H1 (cell line): ENCODE results near the gene CHSY3.

Experiments used
- CBX5 ChIP-seq: fragments of 300-800, 300-1000 bp; sonication (generic); IDR thresholded peaks from 2 replicates; pipeline ENCODE4 v1.7.1; 2016; ENCODE audit warnings: antibody characterized with exemption, low read length, low read depth
- CHD2 ChIP-seq: IDR thresholded peaks from 2 replicates; pipeline ENCODE4 v1.6.1; 2012; ENCODE audit warnings: low read length, improper control_type of control experiment
- CREB1 ChIP-seq: IDR thresholded peaks from 2 replicates; pipeline ENCODE4 v1.6.1; 2012; ENCODE audit warnings: inconsistent platforms
- EP300 ChIP-seq, 2 experiments: IDR thresholded peaks; 1 replicate in 1 of 2; 2 replicates in 1 of 2; pipeline ENCODE4 v1.6.1; 2011 to 2012; ENCODE audit warnings: low read depth in 2 of 2, low read length in 2 of 2, mild to moderate bottlenecking in 2 of 2, borderline replicate concordance in 1 of 2, inconsistent platforms in 1 of 2, moderate library complexity in 1 of 2
- EZH2 ChIP-seq: fragments of 200-600 bp; sonication (generic); IDR thresholded peaks from 2 replicates; pipeline ENCODE4 v1.7.1; 2012; ENCODE audit warnings: low read depth, mild to moderate bottlenecking, moderate library complexity, low read length, inconsistent platforms; ENCODE audit not compliant: severe bottlenecking
- MAFK ChIP-seq: IDR thresholded peaks from 2 replicates; pipeline ENCODE4 v1.6.1; 2012; ENCODE audit warnings: low read depth, mild to moderate bottlenecking, improper control_type of control experiment, low read length
- POLR2A ChIP-seq, 2 experiments: IDR thresholded peaks; 1 replicate in 1 of 2; 2 replicates in 1 of 2; pipeline ENCODE4 v1.6.1; 2011; ENCODE audit warnings: low read depth in 2 of 2, low read length in 2 of 2, mild to moderate bottlenecking in 2 of 2; ENCODE audit errors: control extremely low read depth in 1 of 2
- POLR2AphosphoS5 ChIP-seq: IDR thresholded peaks from 2 replicates; pipeline ENCODE4 v1.6.1; 2011; ENCODE audit warnings: low read depth, low read length
- RNF2 ChIP-seq: fragments of 200-900, 300-1000 bp; sonication (generic); IDR thresholded peaks from 2 replicates; pipeline ENCODE4 v1.7.1; 2016; ENCODE audit warnings: borderline replicate concordance, low read depth, mild to moderate bottlenecking, antibody characterized with exemption, low read length; ENCODE audit not compliant: poor library complexity, severe bottlenecking; ENCODE audit errors: missing control alignments
- SIN3A ChIP-seq, 2 experiments: IDR thresholded peaks in 1 of 2; conservative IDR thresholded peaks in 1 of 2; 2 replicates each; pipeline ENCODE4 v1.6.1; 2011 to 2012; ENCODE audit warnings: low read length in 2 of 2, improper control_type of control experiment in 1 of 2, low read depth in 1 of 2, mild to moderate bottlenecking in 1 of 2
- TBP ChIP-seq: IDR thresholded peaks from 2 replicates; pipeline ENCODE4 v1.6.1; 2011; ENCODE audit warnings: low read depth, low read length, improper control_type of control experiment
- TF ChIP-seq, protein P1 (sequence below), 3 experiments: IDR thresholded peaks; 1 replicate in 2 of 3; 2 replicates in 1 of 3; pipeline versions ENCODE4 v1.5.1 to v1.6.1; 2011; ENCODE audit warnings: low read length in 3 of 3, mild to moderate bottlenecking in 3 of 3, inconsistent platforms in 2 of 3, low read depth in 1 of 3, moderate library complexity in 1 of 3; ENCODE audit not compliant: insufficient read depth in 1 of 3; ENCODE audit errors: control extremely low read depth in 1 of 3
- TF ChIP-seq, protein P2 (sequence below): IDR thresholded peaks from 2 replicates; pipeline ENCODE4 v1.6.1; 2011; ENCODE audit warnings: low read length, improper control_type of control experiment

DNA sequence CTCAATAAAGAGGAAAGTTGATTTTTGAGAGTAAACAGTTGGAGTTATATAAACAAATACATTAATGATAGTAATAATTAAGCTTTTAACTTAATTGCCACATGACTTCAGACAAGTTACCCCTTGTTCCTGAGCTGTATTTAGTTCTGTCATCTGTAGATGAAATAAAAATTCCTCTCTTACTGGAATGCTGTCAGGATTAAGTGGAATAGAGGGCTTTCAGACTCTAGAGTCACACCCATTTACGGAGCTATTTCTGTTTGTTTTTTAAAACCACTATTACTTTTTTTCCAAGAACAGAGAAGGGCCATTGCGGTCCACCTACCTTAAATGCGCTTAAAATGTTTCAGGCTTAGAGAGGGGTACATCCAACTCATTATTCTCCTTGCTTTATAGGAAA, 170.6 kb downstream of the CHSY3 start:
- TF ChIP-seq, protein P1, sequence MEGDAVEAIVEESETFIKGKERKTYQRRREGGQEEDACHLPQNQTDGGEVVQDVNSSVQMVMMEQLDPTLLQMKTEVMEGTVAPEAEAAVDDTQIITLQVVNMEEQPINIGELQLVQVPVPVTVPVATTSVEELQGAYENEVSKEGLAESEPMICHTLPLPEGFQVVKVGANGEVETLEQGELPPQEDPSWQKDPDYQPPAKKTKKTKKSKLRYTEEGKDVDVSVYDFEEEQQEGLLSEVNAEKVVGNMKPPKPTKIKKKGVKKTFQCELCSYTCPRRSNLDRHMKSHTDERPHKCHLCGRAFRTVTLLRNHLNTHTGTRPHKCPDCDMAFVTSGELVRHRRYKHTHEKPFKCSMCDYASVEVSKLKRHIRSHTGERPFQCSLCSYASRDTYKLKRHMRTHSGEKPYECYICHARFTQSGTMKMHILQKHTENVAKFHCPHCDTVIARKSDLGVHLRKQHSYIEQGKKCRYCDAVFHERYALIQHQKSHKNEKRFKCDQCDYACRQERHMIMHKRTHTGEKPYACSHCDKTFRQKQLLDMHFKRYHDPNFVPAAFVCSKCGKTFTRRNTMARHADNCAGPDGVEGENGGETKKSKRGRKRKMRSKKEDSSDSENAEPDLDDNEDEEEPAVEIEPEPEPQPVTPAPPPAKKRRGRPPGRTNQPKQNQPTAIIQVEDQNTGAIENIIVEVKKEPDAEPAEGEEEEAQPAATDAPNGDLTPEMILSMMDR (IDR thresholded peaks at IDR 0.05; ENCODE audit: control extremely low read depth in 1 of 3, insufficient read depth in 1 of 3, low read depth in 1 of 3, low read length in 3 of 3), result no peak
- TF ChIP-seq POLR2AphosphoS5 (no peak), MAFK (no peak), RNF2 (no peak), EP300 (IDR thresholded peaks at IDR 0.05; ENCODE audit: borderline replicate concordance in 1 of 2, low read depth in 2 of 2, low read length in 2 of 2) (no peak), TBP (no peak), EZH2 (no peak), CREB1 (no peak), CHD2 (no peak), CBX5 (no peak), POLR2A (IDR thresholded peaks at IDR 0.05; ENCODE audit: control extremely low read depth in 1 of 2, low read depth in 2 of 2, low read length in 2 of 2) (no peak), SIN3A (conservative IDR thresholded peaks at IDR 0.05 in 1 of 2, IDR thresholded peaks at IDR 0.05 in 1 of 2; ENCODE audit: low read depth in 1 of 2, low read length in 2 of 2) (no peak)
- TF ChIP-seq, protein P2, sequence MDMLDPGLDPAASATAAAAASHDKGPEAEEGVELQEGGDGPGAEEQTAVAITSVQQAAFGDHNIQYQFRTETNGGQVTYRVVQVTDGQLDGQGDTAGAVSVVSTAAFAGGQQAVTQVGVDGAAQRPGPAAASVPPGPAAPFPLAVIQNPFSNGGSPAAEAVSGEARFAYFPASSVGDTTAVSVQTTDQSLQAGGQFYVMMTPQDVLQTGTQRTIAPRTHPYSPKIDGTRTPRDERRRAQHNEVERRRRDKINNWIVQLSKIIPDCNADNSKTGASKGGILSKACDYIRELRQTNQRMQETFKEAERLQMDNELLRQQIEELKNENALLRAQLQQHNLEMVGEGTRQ, result no peak
